H1 (cell line): ENCODE measurements around the gene TSEN34. TPM values are rescaled to one million over a fixed set of nuclear protein-coding genes. Genes with fewer than 3 reads are reported as not detected.

Experiments
- CTCF ChIA-PET: fragments of 300-600 bp; sonication (Branson Sonifier 250); formaldehyde crosslinking; loops from one replicate; lab custom pipeline; 2021; ENCODE audit not compliant: partially characterized antibody; lab: Charles Lee
- POLR2A ChIA-PET: fragments of 300-600 bp; sonication (Branson Sonifier 250); formaldehyde crosslinking; loops from one replicate; lab custom pipeline; 2021; ENCODE audit warnings: inconsistent platforms; ENCODE audit not compliant: partially characterized antibody; lab: Charles Lee
- DNase-seq, 2 experiments: peaks; one replicate each; pipeline versions ENCODE4 v3.0.0 to v3.0.0-alpha.2; 2010 to 2022; ENCODE audit warnings: low spot score in 2 of 2, low read depth in 1 of 2, mixed read lengths in 1 of 2
- FAIRE-seq: peaks from 2 replicates; lab custom pipeline; 2011; peaks lifted over from hg19 to GRCh38; lab: Jason Lieb, UNC
- H2AFZ ChIP-seq: 2 replicates; pipeline ENCODE4 v1.8.1; 2012; ENCODE audit warnings: low read length, inconsistent platforms
- H2AK5ac ChIP-seq: 2 replicates; pipeline ENCODE4 v1.6.1; 2013; ENCODE audit warnings: low read depth, low read length
- H2BK120ac ChIP-seq: replicated peaks from 2 replicates; pipeline ENCODE3; 2013; ENCODE audit warnings: low read depth, low read length, inconsistent platforms
- H2BK12ac ChIP-seq: 2 replicates; pipeline ENCODE4 v1.6.1; 2013; ENCODE audit warnings: low read depth, low read length
- H2BK15ac ChIP-seq: 2 replicates; pipeline ENCODE4 v1.6.1; 2013; ENCODE audit warnings: low read length
- H2BK20ac ChIP-seq: 2 replicates; pipeline ENCODE4 v1.6.1; 2013; ENCODE audit warnings: low read length
- H2BK5ac ChIP-seq: 2 replicates; pipeline ENCODE4 v1.6.1; 2013; ENCODE audit warnings: low read depth, low read length
- H3K14ac ChIP-seq: 2 replicates; pipeline ENCODE4 v1.6.1; 2013; ENCODE audit warnings: inconsistent platforms; ENCODE audit not compliant: insufficient read length
- H3K18ac ChIP-seq: 2 replicates; pipeline ENCODE4 v1.6.1; 2013; ENCODE audit warnings: low read length; ENCODE audit errors: extremely low read depth
- H3K23ac ChIP-seq: 2 replicates; pipeline ENCODE4 v1.6.1; 2013; ENCODE audit warnings: inconsistent platforms; ENCODE audit not compliant: insufficient read length
- H3K23me2 ChIP-seq: 2 replicates; pipeline ENCODE4 v1.6.1; 2013; ENCODE audit warnings: low read depth, low read length
- H3K27ac ChIP-seq: 2 replicates; pipeline ENCODE4 v1.6.1; 2011; ENCODE audit warnings: low read depth, low read length, inconsistent platforms
- H3K27me3 ChIP-seq, 4 experiments: replicated peaks in 1 of 4; 1 replicate in 1 of 4; 2 replicates in 3 of 4; pipeline versions ENCODE4 v1.6.1 to v1.8.1; 2011 to 2013; ENCODE audit warnings: low read length in 3 of 4, mild to moderate bottlenecking in 3 of 4, inconsistent platforms in 2 of 4, mixed read lengths in 2 of 4, moderate library complexity in 1 of 4; ENCODE audit not compliant: control insufficient read depth in 3 of 4, insufficient read depth in 3 of 4; ENCODE audit errors: extremely low read depth in 1 of 4
- H3K36me3 ChIP-seq, 4 experiments: 2 replicates each; pipeline versions ENCODE4 v1.6.1 to v1.8.1; 2011 to 2013; ENCODE audit warnings: mild to moderate bottlenecking in 4 of 4, low read length in 3 of 4, moderate library complexity in 2 of 4, control low read depth in 1 of 4, inconsistent platforms in 1 of 4; ENCODE audit not compliant: insufficient read depth in 4 of 4, control insufficient read depth in 2 of 4
- H3K4ac ChIP-seq: replicated peaks from 2 replicates; pipeline ENCODE3; 2013; ENCODE audit warnings: low read length, low read depth, mixed read lengths, inconsistent platforms; ENCODE audit not compliant: insufficient read length
- H3K4me1 ChIP-seq, 4 experiments: replicated peaks in 1 of 4; 1 replicate in 1 of 4; 2 replicates in 3 of 4; pipeline versions ENCODE4 v1.6.1 to v1.8.1; 2011 to 2013; ENCODE audit warnings: low read length in 3 of 4, inconsistent platforms in 2 of 4, mixed read lengths in 1 of 4; ENCODE audit not compliant: insufficient read depth in 4 of 4, control insufficient read depth in 3 of 4
- H3K4me2 ChIP-seq, 2 experiments: 2 replicates each; pipeline versions ENCODE4 v1.6.1 to v1.8.1; 2011 to 2013; ENCODE audit warnings: low read depth in 2 of 2, low read length in 2 of 2, control low read depth in 1 of 2, inconsistent platforms in 1 of 2, mild to moderate bottlenecking in 1 of 2; ENCODE audit not compliant: insufficient read depth in 1 of 2
- H3K4me3 ChIP-seq, 4 experiments: fragments of 200-600, 300-600 bp in 1 of 4; sonication (generic), shearing (Covaris generic), sonication (Bioruptor Twin) in 1 of 4; 2 replicates each; pipeline versions ENCODE4 v1.5.1 to v1.8.1; 2011 to 2016; ENCODE audit warnings: low read length in 4 of 4, low read depth in 3 of 4, control low read depth in 2 of 4, inconsistent platforms in 2 of 4, mild to moderate bottlenecking in 2 of 4, mixed read lengths in 1 of 4, moderate library complexity in 1 of 4; ENCODE audit not compliant: insufficient read depth in 2 of 4; ENCODE audit errors: extremely low read depth in 1 of 4
- H3K56ac ChIP-seq: replicated peaks from 2 replicates; pipeline ENCODE3; 2013; ENCODE audit warnings: low read depth, mild to moderate bottlenecking, mixed read lengths, low read length, inconsistent platforms; ENCODE audit not compliant: insufficient read length
- H3K79me1 ChIP-seq: 2 replicates; pipeline ENCODE4 v1.6.1; 2013; ENCODE audit warnings: low read depth, low read length, control low read depth
- H3K79me2 ChIP-seq, 2 experiments: 2 replicates each; pipeline versions ENCODE4 v1.6.1 to v1.8.1; 2012 to 2013; ENCODE audit warnings: low read length in 2 of 2, mild to moderate bottlenecking in 2 of 2, inconsistent platforms in 1 of 2; ENCODE audit not compliant: insufficient read depth in 2 of 2, control insufficient read depth in 1 of 2
- H3K9ac ChIP-seq, 4 experiments: replicated peaks in 1 of 4; 1 replicate in 1 of 4; 2 replicates in 3 of 4; pipeline versions ENCODE4 v1.6.1 to v1.8.1; 2011 to 2013; ENCODE audit warnings: low read depth in 3 of 4, low read length in 3 of 4, control low read depth in 2 of 4, mild to moderate bottlenecking in 2 of 4, moderate library complexity in 2 of 4, inconsistent platforms in 1 of 4; ENCODE audit errors: extremely low read depth in 1 of 4
- H3K9me3 ChIP-seq, 2 experiments: 2 replicates each; pipeline versions ENCODE4 v1.6.1 to v1.8.1; 2012 to 2013; ENCODE audit warnings: mild to moderate bottlenecking in 2 of 2, moderate library complexity in 2 of 2, control low read depth in 1 of 2, inconsistent platforms in 1 of 2, low read depth in 1 of 2, low read length in 1 of 2, mixed read lengths in 1 of 2; ENCODE audit not compliant: insufficient read depth in 2 of 2
- H4K20me1 ChIP-seq, 2 experiments: replicated peaks in 1 of 2; 2 replicates each; pipeline versions ENCODE3 to v1.8.1; 2011 to 2013; ENCODE audit warnings: inconsistent platforms in 2 of 2, low read length in 2 of 2, mild to moderate bottlenecking in 1 of 2; ENCODE audit not compliant: insufficient read depth in 2 of 2, control insufficient read depth in 1 of 2
- H4K5ac ChIP-seq: 2 replicates; pipeline ENCODE4 v1.6.1; 2013; ENCODE audit warnings: low read length, low read depth, mixed read lengths, inconsistent platforms; ENCODE audit not compliant: insufficient read length
- H4K8ac ChIP-seq: 2 replicates; pipeline ENCODE4 v1.8.0; 2013; ENCODE audit warnings: mild to moderate bottlenecking, moderate library complexity, low read length, inconsistent platforms; ENCODE audit not compliant: insufficient read depth; ENCODE audit errors: extremely low read depth
- H4K91ac ChIP-seq: replicated peaks from 2 replicates; pipeline ENCODE3; 2013; ENCODE audit warnings: low read length, mixed read lengths, inconsistent platforms; ENCODE audit not compliant: insufficient read length
- BCL11A ChIP-seq, 2 experiments: IDR thresholded peaks; one replicate each; pipeline ENCODE4 v1.6.1; 2011; ENCODE audit warnings: low read depth in 2 of 2, low read length in 2 of 2, mild to moderate bottlenecking in 2 of 2
- POLR2A ChIP-seq, 2 experiments: IDR thresholded peaks; 1 replicate in 1 of 2; 2 replicates in 1 of 2; pipeline ENCODE4 v1.6.1; 2011; ENCODE audit warnings: low read depth in 2 of 2, low read length in 2 of 2, mild to moderate bottlenecking in 2 of 2; ENCODE audit errors: control extremely low read depth in 1 of 2
- POLR2AphosphoS5 ChIP-seq: IDR thresholded peaks from 2 replicates; pipeline ENCODE4 v1.6.1; 2011; ENCODE audit warnings: low read depth, low read length
- RBBP5 ChIP-seq: IDR thresholded peaks from 2 replicates; pipeline ENCODE4 v1.7.1; 2012; ENCODE audit warnings: low read depth, mild to moderate bottlenecking, inconsistent platforms, low read length, moderate library complexity, borderline replicate concordance
- SIN3A ChIP-seq, 2 experiments: IDR thresholded peaks in 1 of 2; conservative IDR thresholded peaks in 1 of 2; 2 replicates each; pipeline ENCODE4 v1.6.1; 2011 to 2012; ENCODE audit warnings: low read length in 2 of 2, improper control_type of control experiment in 1 of 2, low read depth in 1 of 2, mild to moderate bottlenecking in 1 of 2
- SIRT6 ChIP-seq: IDR thresholded peaks from one replicate; pipeline ENCODE4 v1.7.1; 2012; ENCODE audit warnings: low read length, inconsistent platforms
- TAF7 ChIP-seq: optimal IDR thresholded peaks from 2 replicates; pipeline ENCODE3; 2011; ENCODE audit warnings: low read depth, mild to moderate bottlenecking, inconsistent platforms, low read length, moderate library complexity, borderline replicate concordance
- WGBS, 2 experiments: shearing (Covaris generic) in 1 of 2; methylation state at CpG; one replicate each; pipeline versions ENCODE4 v1.1.6 to v1.1.7; 2013 to 2015; ENCODE audit warnings: low lambda C conversion rate in 2 of 2, mixed read lengths in 2 of 2, inconsistent platforms in 1 of 2, low coverage in 1 of 2, missing lambda C conversion rate in 1 of 2; ENCODE audit not compliant: insufficient replicate concordance in 2 of 2, insufficient coverage in 1 of 2, insufficient read length in 1 of 2; ENCODE audit errors: extremely low coverage in 1 of 2, missing lambda C conversion rate in 1 of 2; 5-methylcytosine and 5-hydroxymethylcytosine counted together
- polyA plus RNA-seq, 7 experiments: library from polyadenylated mRNA; depleted of rRNA in 3 of 7; stranded (reverse) in 5 of 7; unstranded in 2 of 7; fragments of >200 nt in 5 of 7; fragments of 200-250 nt in 2 of 7; gene quantifications; 1 replicate in 5 of 7; 2 replicates in 1 of 7; 4 replicates in 1 of 7; pipeline versions ENCODE4 v1.2.1 to v1.2.3, GENCODE V29; 2011 to 2013; ENCODE audit warnings: missing spikeins in 2 of 7, mixed read lengths in 2 of 7
- total RNA-seq: library from RNA; stranded (reverse); fragmentation: NEBNext Ultra II Directional; extraction: Animal tissue kit (Norgen Biotek cat#: 25700); gene quantifications from 2 replicates; pipeline ENCODE4 v1.2.1, GENCODE V29; 2021
- TF ChIP-seq, protein P1 (sequence below): IDR thresholded peaks from 2 replicates; pipeline ENCODE4 v1.6.1; 2011; ENCODE audit warnings: low read depth, mild to moderate bottlenecking, low read length; ENCODE audit not compliant: insufficient read depth

Gene TSEN34
- total and polyA plus RNA-seq, 2 of the 8 experiments (the other 6 are each of a cell fraction or from before 2014, with no cell fraction given), result 22.5 to 52.3 TPM

DNA sequence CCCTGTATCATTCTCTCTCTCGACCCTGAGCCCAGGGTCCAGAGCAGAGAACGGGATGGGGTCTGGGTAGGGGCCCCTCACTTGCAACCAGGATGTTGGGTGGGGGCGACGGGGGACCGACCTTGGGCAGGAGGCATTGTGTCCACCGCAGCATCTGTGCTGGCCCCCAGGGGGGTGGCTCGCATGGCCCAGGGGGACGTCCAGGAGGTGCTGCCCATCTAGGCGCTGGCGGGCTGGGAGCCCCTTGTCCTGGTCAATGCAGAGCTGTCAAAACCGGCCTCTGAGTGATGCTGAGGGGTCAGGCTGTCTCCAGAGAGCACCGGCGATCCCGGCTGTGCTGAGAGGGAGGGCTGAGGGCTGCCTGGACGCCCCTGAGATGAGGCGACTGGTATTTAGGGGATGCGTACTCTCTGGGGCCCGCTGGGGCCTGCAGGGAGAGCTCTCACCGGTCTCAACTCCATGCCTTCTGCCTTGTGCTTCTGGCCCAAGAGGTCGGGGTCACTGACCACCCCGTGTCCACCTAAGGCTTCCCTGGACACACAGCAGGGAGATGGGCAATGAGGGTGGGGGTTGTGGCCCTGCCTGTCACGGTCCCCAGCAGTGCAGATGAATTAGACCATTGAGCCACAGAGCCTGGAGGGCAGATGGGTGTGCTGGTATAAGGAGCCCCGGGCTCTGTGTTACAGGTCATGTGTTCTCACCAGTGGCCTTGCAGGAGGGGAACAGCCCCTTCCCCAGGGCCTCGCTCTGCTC, 18.1 kb downstream of the TSEN34 start:
- Histone ChIP-seq H3K23ac (no peak overlapping the region), H3K79me1 (peaks cover 15% of the 10 kb centered on the region), H3K23me2 (no peaks in the 10 kb centered on the region; the same call in 1 of the 2 replicates), H3K4me2 (no peak overlapping the region), H3K27ac (no peak overlapping the region), H3K4me1 (peaks cover 3 to 6% (median 5%) of the 10 kb centered on the region in 4 experiments; a peak in 6 of 7 replicates), H3K27me3 (no peaks in the 10 kb centered on the region), H2AK5ac (no peak overlapping the region), H3K9ac (no peak overlapping the region), H2BK15ac (no peak overlapping the region), H4K5ac (no peak overlapping the region), H3K4me3 (no peak overlapping the region), H3K9me3 (no peaks in the 10 kb centered on the region), H2BK12ac (no peak overlapping the region), H4K8ac (0 out of 2 replicates have a peak overlapping the region, but pooled peaks have one; percentile 69), H4K91ac (no peak overlapping the region), H3K36me3 (peaks cover 31 to 42% (median 39%) of the 10 kb centered on the region in 4 experiments), H3K56ac (no peak overlapping the region), H2BK20ac (no peak overlapping the region), H3K18ac (no peak overlapping the region), H2BK120ac (no peak overlapping the region), H2AFZ (no peak overlapping the region), H3K4ac (no peak overlapping the region), H4K20me1 (peaks cover 38% of the 10 kb centered on the region in 2 experiments), H3K14ac (no peak overlapping the region), H3K79me2 (peaks cover 3 to 27% of the 10 kb centered on the region in 2 experiments; a peak in 3 of 4 replicates), H2BK5ac (peak overlapping the region; percentile 47)
- 76% methylated on average over 23 of the region's 24 CpGs; no CpG with 5 or more reads in 1 of the 2 experiments for WGBS, 2 experiments
- no peak for FAIRE-seq
- DNase-seq, result peak in 1 of 2 experiments; percentile 75
- TF ChIP-seq TAF7, result peak; percentile 22
- peak; percentile 16 for TF ChIP-seq SIRT6
- no peak for TF ChIP-seq RBBP5
- 0 out of 4 replicates have a peak, but pooled peaks of 1 of the 2 experiments have one; percentile 41 for TF ChIP-seq SIN3A (conservative IDR thresholded peaks at IDR 0.05 in 1 of 2, IDR thresholded peaks at IDR 0.05 in 1 of 2; ENCODE audit: low read depth in 1 of 2, low read length in 2 of 2)
- peak in 1 of 2 experiments; percentile 61; a peak in 2 of 3 replicates for TF ChIP-seq POLR2A (IDR thresholded peaks at IDR 0.05; ENCODE audit: control extremely low read depth in 1 of 2, low read depth in 2 of 2, low read length in 2 of 2)
- peak; percentile 16 for TF ChIP-seq POLR2AphosphoS5
- peak in 1 of 2 experiments; percentile 4 for TF ChIP-seq BCL11A (IDR thresholded peaks at IDR 0.05; ENCODE audit: low read depth in 2 of 2, low read length in 2 of 2)
- TF ChIP-seq, protein P1, sequence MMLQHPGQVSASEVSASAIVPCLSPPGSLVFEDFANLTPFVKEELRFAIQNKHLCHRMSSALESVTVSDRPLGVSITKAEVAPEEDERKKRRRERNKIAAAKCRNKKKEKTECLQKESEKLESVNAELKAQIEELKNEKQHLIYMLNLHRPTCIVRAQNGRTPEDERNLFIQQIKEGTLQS, result no peak
- CTCF ChIA-PET, result interaction anchor here (1.0 to 1.6 kb wide), 7 partner anchors 14 to 58 kb away, joined by 3 to 6 read pairs (median 4); partner anchors contain the start of gene LILRB5
- POLR2A ChIA-PET, result interaction anchor here (0.8 to 23.4 kb wide), 17 partner anchors 8 to 253 kb away, joined by 3 to 909 read pairs (median 10); partner anchors contain the start of genes LILRB2, LILRB3, LILRB5 and MBOAT7
